GM21717 (cell line): Measurements from ENCODE around the gene TMEM190.
"Not testable (repeated sequence)": the region's sequence is repeated elsewhere in the genome, so short reads cannot be mapped to it uniquely, and the experiment has no call there.

Source experiments
- ATAC-seq: cut with Tn5 transposase; IDR thresholded peaks from one replicate; pipeline ENCODE4 v1.9.1; 2021; ENCODE audit warnings: mild to moderate bottlenecking, moderate library complexity; ENCODE audit not compliant: unreplicated experiment

The TMEM190 gene

GRCh38 chr19:55389386-55390317 is 13.0 kb downstream of the TMEM190 start:
- ATAC-seq = no peak

GRCh38 chr19:55390461-55390880 is 13.8 kb downstream of the TMEM190 start:
- ATAC-seq = no peak

GRCh38 chr19:55391191-55391670 is 14.6 kb downstream of the TMEM190 start:
- ATAC-seq = no peak

- no peak for ATAC-seq
Observed at GRCh38 chr19:55391702-55392615, 15.3 kb downstream of the TMEM190 start.

GRCh38 chr19:55392820-55393761 is 16.5 kb downstream of the TMEM190 start:
- ATAC-seq = no peak

GRCh38 chr19:55398200-55398925 is 21.7 kb downstream of the TMEM190 start:
- no peak for ATAC-seq

- no peak for ATAC-seq
Observed at GRCh38 chr19:55400281-55401087, 23.9 kb downstream of the TMEM190 start.

- ATAC-seq = not testable (repeated sequence)
Observed at GRCh38 chr19:55401390-55401789, 24.8 kb downstream of the TMEM190 start.

- ATAC-seq = no peak
Observed at GRCh38 chr19:55402509-55402908, 25.9 kb downstream of the TMEM190 start.

- ATAC-seq = no peak
Observed at GRCh38 chr19:55405638-55406037, 29.0 kb downstream of the TMEM190 start.

- ATAC-seq = no peak
Observed at GRCh38 chr19:55406091-55406825, 29.6 kb downstream of the TMEM190 start.

- ATAC-seq = no peak
Observed at GRCh38 chr19:55406826-55407549, 30.4 kb downstream of the TMEM190 start.

GRCh38 chr19:55407550-55407799 is 30.8 kb downstream of the TMEM190 start, which contains the start of gene UBE2S:
UBE2S (minus strand) TSS chr19:55407788; CDS start chr19:55407589, 199 bp downstream.
- ATAC-seq = not testable (repeated sequence)

- ATAC-seq = peak; percentile 80
Observed at GRCh38 chr19:55407800-55408532, 31.3 kb downstream of the TMEM190 start.

GRCh38 chr19:55408533-55408872 is 31.9 kb downstream of the TMEM190 start:
- ATAC-seq = no peak

GRCh38 chr19:55409179-55409578 is 32.6 kb downstream of the TMEM190 start:
- ATAC-seq = not testable (repeated sequence)

- ATAC-seq = no peak
Observed at GRCh38 chr19:55410168-55410567, 33.5 kb downstream of the TMEM190 start.
